Fibroblast of the aortic adventitia (primary cell): Measurements from ENCODE around the gene BHLHA15. TPM values are rescaled to one million over a fixed set of nuclear protein-coding genes. Genes with fewer than 3 reads are reported as not detected.

Experiments
- DNase-seq: peaks from one replicate; pipeline ENCODE4 v3.0.0-alpha.2; 2010; ENCODE audit warnings: low read depth
- H3K4me3 ChIP-seq: 2 replicates; pipeline ENCODE4 v1.5.1; 2011; ENCODE audit warnings: low read depth, mild to moderate bottlenecking, control low read depth, low read length, moderate library complexity
- CTCF ChIP-seq: IDR thresholded peaks from 2 replicates; pipeline ENCODE4 v1.5.1; 2011; ENCODE audit warnings: mild to moderate bottlenecking, low read length, control low read depth, inconsistent platforms; ENCODE audit not compliant: insufficient read depth
- total RNA-seq: library from RNA; depleted of rRNA; stranded (reverse); fragments of >200 nt; gene quantifications from 2 replicates; pipeline ENCODE4 v1.2.3, GENCODE V29; 2012; ENCODE audit warnings: low replicate concordance

The BHLHA15 gene
- total RNA-seq, 1 donor = not detected

GRCh38 chr7:98240961-98241673 lies 29.9 kb downstream of the BHLHA15 start:
- H3K4me3 ChIP-seq = no peak overlapping the region
- TF ChIP-seq CTCF = peak; percentile 78
- peak; percentile 36 for DNase-seq

DNA sequence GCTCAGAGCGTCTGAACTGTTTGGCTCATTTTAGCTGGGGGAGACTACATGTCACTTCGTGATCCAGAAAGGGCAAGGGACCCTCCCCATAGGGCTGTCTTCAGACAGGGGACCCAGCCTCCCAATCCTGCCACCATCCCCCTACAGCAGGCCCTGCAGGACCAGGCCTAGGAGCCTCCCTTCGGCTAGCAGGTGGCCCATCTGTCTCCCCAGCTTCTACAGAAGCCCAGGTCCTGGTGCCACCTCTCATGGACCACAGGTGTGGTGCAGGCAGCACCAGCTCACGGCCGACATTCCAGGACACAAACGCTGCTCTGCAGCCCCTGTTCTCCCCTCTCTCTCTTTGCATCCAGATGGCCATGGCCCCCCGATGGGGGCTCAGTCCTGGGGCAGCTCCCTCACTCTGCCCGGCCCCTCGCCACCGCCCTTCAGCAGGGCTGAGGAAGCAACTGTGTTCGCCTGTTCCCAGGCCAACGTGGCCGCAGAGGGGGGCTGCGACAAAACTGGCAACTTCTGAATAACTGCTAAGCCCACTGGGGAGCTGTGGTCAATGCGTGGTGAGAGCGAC lies 30.5 kb downstream of the BHLHA15 start:
- DNase-seq = no peak
- TF ChIP-seq CTCF = no peak
- H3K4me3 ChIP-seq = no peak overlapping the region

DNA sequence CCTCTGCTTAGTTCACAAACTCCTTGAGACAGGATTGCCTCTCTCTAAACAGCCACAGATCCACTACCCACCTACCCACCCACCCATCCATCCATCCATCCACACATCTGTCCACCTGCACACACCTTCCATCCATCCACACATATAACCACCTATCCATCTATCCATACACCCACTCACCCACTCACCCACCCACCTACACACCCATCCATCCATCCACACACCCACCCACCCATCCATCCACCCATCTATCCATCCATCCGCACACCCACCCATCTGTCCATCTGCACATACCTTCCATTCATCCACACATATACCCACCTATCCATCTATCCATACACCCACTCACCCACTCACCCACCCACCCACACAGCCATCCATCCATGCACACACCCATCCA lies 31.1 kb downstream of the BHLHA15 start:
- DNase-seq = no peak

DNA sequence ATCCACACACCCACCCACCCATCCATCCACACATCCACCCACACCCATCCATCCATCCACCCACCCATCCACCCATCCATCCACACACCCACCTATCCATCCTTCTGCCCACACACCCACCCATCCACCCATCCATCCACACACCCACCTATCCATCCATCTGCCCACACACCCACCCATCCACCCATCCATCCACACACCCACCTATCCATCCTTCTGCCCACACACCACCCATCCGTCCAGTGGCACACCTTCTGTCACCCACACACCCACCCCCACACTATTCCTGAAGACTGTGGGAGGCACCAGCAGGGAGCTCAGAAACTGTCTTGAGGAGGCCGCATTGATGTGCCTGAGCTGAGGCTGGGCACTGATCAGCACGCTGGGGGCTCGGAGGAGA lies 31.7 kb downstream of the BHLHA15 start:
- no peak for DNase-seq
- no peak for TF ChIP-seq CTCF
- no peak overlapping the region for H3K4me3 ChIP-seq

More for the DNA sequence above, 31.1 kb downstream of the BHLHA15 start:
- no peak overlapping the region for H3K4me3 ChIP-seq
- TF ChIP-seq CTCF = no peak

DNA sequence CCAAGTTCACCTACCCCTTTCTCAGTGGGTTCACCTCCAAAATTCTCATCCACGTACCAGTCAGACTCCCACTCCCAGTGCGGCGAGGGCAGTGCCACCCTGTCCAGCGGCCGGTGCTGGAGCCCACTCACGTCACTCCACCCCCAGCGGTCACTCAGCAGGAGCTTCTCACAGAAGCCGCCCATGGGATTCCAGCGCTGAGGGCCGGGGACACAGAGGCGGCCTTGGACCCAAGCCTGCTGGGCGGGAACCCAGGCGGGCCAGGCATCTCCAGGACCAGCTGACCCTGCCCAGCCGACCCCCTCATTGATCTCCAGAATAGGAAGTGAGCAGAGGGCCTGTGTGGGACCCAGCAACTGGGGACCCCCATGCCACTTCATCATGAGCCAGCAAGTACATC lies 33.6 kb downstream of the BHLHA15 start:
- TF ChIP-seq CTCF = no peak
- no peak for DNase-seq
- H3K4me3 ChIP-seq = no peak overlapping the region

GRCh38 chr7:98248156-98248555 lies 36.9 kb downstream of the BHLHA15 start:
- DNase-seq = no peak
- TF ChIP-seq CTCF = no peak

GRCh38 chr7:98249106-98249505 lies 37.9 kb downstream of the BHLHA15 start:
- DNase-seq = no peak
- no peak for TF ChIP-seq CTCF
- no peak overlapping the region for H3K4me3 ChIP-seq

More at GRCh38 chr7:98248156-98248555, 36.9 kb downstream of the BHLHA15 start:
- no peak overlapping the region for H3K4me3 ChIP-seq
